Epithelial cell of proximal tubule (primary cell): ENCODE results near the gene TLE2. TPM values are rescaled to one million over a fixed set of nuclear protein-coding genes. Genes with fewer than 3 reads are reported as not detected.
"Not testable (repeated sequence)": the region's sequence is repeated elsewhere in the genome, so short reads cannot be mapped to it uniquely, and the experiment has no call there.

Source experiments
- DNase-seq: peaks from one replicate; pipeline ENCODE4 v3.0.0-alpha.2; 2011; ENCODE audit warnings: low read depth
- H3K4me3 ChIP-seq: 2 replicates; pipeline ENCODE4 v1.5.1; 2011; ENCODE audit warnings: low read depth, mild to moderate bottlenecking, low read length
- CTCF ChIP-seq: conservative IDR thresholded peaks from 2 replicates; pipeline ENCODE4 v1.5.1; 2012; ENCODE audit warnings: low read depth, mild to moderate bottlenecking, low read length
- total RNA-seq: library from RNA; depleted of rRNA; stranded (reverse); fragments of >200 nt; gene quantifications from 2 replicates; pipeline ENCODE4 v1.2.3, GENCODE V29; 2015

TLE2 gene
- total RNA-seq, 1 donor from 2014 or later = 2.9 TPM

DNA sequence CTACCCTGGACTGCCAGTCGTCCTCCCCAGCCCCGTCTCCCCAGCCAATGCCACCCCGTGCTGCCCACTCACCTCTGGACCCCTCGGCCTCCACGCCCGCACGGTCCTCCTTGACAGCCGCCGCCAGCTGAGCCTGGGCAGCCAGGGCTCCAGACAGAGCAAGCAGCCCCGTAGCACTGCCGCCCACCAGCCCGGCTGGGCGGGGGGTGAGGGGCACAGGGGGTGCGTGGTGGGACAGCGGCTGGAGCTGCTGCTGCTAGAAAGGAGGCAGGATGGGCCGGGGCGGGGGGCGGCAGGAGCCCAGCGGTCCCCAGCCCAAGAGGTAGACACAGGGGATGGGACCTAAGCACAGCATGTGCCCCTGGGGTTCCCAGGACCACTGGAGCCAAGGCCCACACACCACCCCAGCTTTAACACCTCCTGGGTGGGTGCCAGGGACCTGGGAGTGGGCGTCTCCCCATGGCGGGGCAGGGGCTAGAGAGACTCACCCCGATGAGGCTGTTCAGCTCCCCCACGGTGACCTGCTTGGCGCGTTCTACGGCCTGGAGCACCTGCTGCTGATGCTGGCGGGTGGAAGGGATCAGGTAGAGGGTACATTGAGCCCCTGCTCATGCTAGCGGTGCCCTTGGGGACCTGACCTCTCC lies 9.7 kb downstream of the TLE2 start:
- TF ChIP-seq CTCF = no peak
- no peak overlapping the region for H3K4me3 ChIP-seq
- no peak for DNase-seq

DNA sequence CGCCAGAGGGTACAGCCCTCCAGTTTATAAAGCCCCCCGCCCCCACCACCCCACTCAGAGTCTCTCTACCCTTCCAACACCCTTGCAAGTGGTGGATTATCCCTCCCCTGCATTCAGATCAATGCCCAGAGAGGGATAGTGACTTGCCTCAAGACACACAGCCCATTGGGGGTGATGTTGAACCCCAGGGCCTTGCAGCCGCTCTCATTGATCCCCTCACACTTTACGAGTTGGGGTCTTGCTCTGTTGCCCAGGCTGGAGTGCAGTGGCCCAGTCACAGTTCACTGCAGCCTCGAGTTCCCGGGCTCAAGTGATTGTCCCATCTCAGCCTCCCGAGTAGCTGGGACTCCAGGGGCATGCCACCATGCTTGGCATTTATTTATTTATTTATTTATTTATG lies 11.2 kb downstream of the TLE2 start:
- H3K4me3 ChIP-seq = no peak overlapping the region
- DNase-seq = no peak
- no peak for TF ChIP-seq CTCF

DNA sequence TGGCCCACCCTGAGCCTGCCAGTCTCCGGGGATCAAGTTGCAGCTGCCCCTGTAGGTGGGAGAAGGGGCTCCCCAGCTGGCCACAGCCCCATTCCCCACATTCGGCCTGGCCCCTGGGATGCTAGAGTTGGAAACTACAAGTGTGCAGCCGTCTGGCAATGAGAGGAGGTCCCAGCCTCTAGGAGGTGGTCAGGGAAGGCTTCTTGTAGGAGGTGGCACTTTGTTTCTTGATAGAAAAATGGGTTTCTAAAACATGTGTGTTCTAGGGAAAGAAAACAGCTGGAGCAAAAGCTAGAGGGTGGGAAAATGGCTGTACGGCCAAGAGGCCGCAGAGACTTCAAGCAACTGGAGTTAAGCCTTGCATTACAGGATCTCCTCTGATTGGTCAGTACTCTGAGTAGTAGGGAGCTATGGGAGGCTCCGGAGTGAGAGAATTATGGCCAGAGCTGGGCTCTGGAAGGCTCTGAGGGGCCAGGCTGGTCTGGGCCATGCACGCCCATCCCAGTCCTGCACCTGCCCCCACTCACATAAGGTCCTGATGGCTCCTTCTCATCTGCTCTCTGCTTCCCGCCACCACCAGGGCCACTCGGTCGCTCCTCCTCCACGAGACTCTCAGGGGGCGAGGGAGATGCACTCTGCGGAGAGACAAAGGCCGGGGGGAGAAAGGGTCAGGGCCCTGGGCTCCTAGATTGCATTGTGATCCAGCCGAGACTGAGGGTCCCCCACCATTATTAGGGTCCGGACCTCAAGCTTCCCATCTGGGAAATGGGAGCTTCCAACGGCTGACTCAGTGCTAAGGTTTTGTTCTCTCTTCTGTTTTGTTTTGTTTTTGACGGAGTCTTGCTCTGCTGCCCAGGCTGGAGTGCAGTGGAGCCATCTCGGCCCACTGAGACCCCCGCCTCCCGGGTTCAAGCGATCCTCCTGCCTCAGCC lies 13.7 kb downstream of the TLE2 start:
- DNase-seq = no peak
- H3K4me3 ChIP-seq = no peak overlapping the region
- TF ChIP-seq CTCF = no peak

GRCh38 chr19:3014135-3014534 lies 14.9 kb downstream of the TLE2 start:
- H3K4me3 ChIP-seq = no peak overlapping the region
- DNase-seq = no peak
- TF ChIP-seq CTCF = no peak

GRCh38 chr19:3013263-3013725 lies 15.8 kb downstream of the TLE2 start:
- no peak for DNase-seq
- no peak overlapping the region for H3K4me3 ChIP-seq
- TF ChIP-seq CTCF = no peak

GRCh38 chr19:3012621-3013262 lies 16.3 kb downstream of the TLE2 start:
- no peak for TF ChIP-seq CTCF
- DNase-seq = no peak
- no peak overlapping the region for H3K4me3 ChIP-seq

GRCh38 chr19:3012059-3012458 lies 17.0 kb downstream of the TLE2 start:
- not testable (repeated sequence) for DNase-seq

More at GRCh38 chr19:3012059-3012458, 17.0 kb downstream of the TLE2 start:
- not testable (repeated sequence) for H3K4me3 ChIP-seq
